ENCODE data around the gene ACSF3.
"Not testable (repeated sequence)": the region's sequence is repeated elsewhere in the genome, so short reads cannot be mapped to it uniquely, and the experiment has no call there.

ACSF3 gene

GRCh38 chr16:89179656-89180315, 86.1 kb downstream of the ACSF3 start:
- DNase-seq: no peak

GRCh38 chr16:89183463-89183862, 89.8 kb downstream of the ACSF3 start:
- DNase-seq: no peak

- no peak for DNase-seq
Observed at GRCh38 chr16:89183975-89184676, 90.5 kb downstream of the ACSF3 start.

GRCh38 chr16:89184677-89184932, 91.0 kb downstream of the ACSF3 start:
- no peak for DNase-seq

GRCh38 chr16:89184933-89185794, 91.5 kb downstream of the ACSF3 start:
- no peak for DNase-seq

- not testable (repeated sequence) for DNase-seq
Observed at GRCh38 chr16:89185887-89186592, 92.4 kb downstream of the ACSF3 start.

GRCh38 chr16:89186593-89187031, 93.0 kb downstream of the ACSF3 start:
- not testable (repeated sequence) for DNase-seq

- no peak for DNase-seq
Observed at GRCh38 chr16:89187032-89187769, 93.5 kb downstream of the ACSF3 start.

GRCh38 chr16:89187770-89188392, 94.2 kb downstream of the ACSF3 start:
- no peak for DNase-seq

GRCh38 chr16:89188471-89189357, 95.1 kb downstream of the ACSF3 start:
- not testable (repeated sequence) for DNase-seq

- DNase-seq: no peak
Observed at GRCh38 chr16:89189358-89190025, 95.8 kb downstream of the ACSF3 start.

- DNase-seq: no peak
Observed at GRCh38 chr16:89190150-89190958, 96.7 kb downstream of the ACSF3 start.

- no peak for DNase-seq
Observed at GRCh38 chr16:89191033-89191900, 97.6 kb downstream of the ACSF3 start.

- DNase-seq: no peak
Observed at GRCh38 chr16:89191901-89192185, 98.2 kb downstream of the ACSF3 start.

GRCh38 chr16:89192186-89192955, 98.7 kb downstream of the ACSF3 start:
- DNase-seq: peak; percentile 82

- DNase-seq: peak; percentile 51
Observed at GRCh38 chr16:89192956-89193575, 99.4 kb downstream of the ACSF3 start.

- no peak for DNase-seq
Observed at GRCh38 chr16:89193576-89194293, 100.1 kb downstream of the ACSF3 start.

Measured in amniotic stem cell (primary cell).